Subcutaneous preadipocyte (primary cell): ENCODE results near the gene RHD. TPM values are rescaled to one million over a fixed set of nuclear protein-coding genes. Genes with fewer than 3 reads are reported as not detected.

Experiments used
- total RNA-seq: library from RNA; depleted of rRNA; stranded (reverse); fragments of >200 nt; gene quantifications from 2 replicates; pipeline ENCODE4 v1.2.3, GENCODE V29; 2012

The RHD gene
- total RNA-seq: under 0.01 TPM in 1 of 2 replicates, not detected in the other

DNA sequence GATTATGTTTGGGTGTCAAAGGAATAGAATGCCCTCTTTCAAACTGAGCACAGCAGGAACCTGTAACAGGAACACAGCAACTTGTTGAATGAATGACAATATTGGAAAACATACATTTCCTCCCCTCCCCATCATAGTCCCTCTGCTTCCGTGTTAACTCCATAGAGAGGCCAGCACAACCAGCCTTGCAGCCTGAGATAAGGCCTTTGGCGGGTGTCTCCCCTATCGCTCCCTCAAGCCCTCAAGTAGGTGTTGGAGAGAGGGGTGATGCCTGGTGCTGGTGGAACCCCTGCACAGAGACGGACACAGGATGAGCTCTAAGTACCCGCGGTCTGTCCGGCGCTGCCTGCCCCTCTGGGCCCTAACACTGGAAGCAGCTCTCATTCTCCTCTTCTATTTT is at the start of gene RHD:
Gene RHD (plus strand): TSS at position 272 of the 400 bp plus-strand sequence. CDS start 39 bp downstream, at position 311.

DNA sequence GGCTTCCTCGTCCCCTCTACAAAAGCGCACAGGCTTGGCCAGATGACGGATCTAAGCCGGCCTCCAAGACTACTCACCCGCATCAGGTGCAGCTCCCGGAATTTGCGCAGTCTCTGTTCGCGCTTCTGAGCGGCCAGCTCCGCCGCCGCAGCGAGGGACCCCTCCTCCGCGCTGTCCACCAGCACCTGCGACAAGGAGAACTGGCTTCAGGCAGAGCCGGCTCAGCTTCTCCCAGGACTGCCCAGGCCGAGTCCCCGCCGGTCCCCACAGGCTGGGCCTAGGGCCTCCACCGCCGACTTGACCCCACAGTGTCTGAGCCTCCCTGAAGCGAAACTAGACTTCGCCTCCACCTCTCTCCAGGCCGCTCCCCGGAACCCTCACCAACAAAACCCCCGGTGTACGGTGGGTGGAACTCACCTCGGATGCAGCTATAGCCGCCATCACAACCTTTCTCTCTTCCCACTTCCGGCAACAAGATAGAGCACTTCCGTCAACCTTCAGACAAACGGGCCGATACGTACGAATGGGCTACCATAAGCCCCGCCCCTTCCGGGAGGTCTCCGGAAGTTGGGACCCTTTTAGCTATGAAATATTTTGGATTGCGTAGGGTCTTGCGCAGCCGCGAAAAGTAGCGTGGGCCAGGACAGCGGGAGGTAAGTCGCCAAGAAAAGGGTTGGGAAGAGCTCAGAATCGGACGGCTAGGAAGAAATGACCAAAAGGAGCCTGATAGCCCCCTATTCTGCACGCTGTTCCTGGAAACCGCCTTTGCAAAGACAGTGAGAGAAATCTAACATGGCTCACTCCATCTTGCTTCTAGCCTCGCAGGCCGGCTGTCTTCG is 40.1 kb upstream of the RHD start, which contains the start of gene SYF2:
Gene SYF2 (minus strand): TSS at position 476 of the 839 bp plus-strand sequence. CDS start 35 bp downstream, at position 441.

DNA sequence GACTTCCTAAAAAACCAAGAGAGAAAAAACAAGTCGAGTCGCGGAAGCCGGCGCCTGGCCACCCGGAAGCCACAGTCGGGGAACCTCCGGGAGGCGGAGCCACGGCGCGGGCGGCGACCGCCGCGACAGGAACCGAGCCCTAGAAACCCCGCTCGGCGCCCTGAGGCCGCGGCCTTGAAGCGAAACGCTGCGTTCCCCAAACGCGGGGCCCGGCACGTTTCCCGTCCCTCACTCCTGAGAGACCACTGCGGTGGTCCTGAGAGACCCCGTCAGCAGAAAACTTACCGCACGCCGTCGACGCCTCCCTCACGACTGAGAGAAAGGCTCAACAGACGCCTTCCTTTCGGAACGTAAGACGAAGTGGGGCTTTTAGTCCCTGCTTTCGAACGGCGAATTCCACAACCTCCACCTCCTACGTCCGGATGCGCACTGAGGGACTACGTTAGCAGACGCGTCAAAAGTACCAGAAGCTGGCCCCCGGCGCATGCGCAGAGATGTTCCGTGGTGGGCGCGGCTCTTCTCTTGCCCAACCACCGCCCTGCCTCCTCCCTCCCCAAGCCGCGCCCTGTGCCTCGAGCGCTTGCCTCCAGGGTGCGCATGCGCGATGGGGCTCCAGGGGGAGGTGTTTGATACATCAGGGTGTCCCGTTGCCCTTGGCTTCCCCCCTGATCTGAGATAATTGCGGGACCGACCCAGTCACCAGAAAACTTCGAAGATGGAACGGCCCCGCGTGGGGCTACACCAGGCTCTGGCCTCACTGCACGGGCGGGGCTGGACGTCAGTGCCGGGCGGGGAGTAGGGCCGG is 25.1 kb upstream of the RHD start, which contains the start of gene RSRP1:
Gene RSRP1 (minus strand): TSS at position 431 of the 805 bp plus-strand sequence. CDS start 491 bp downstream, outside the sequence.

DNA sequence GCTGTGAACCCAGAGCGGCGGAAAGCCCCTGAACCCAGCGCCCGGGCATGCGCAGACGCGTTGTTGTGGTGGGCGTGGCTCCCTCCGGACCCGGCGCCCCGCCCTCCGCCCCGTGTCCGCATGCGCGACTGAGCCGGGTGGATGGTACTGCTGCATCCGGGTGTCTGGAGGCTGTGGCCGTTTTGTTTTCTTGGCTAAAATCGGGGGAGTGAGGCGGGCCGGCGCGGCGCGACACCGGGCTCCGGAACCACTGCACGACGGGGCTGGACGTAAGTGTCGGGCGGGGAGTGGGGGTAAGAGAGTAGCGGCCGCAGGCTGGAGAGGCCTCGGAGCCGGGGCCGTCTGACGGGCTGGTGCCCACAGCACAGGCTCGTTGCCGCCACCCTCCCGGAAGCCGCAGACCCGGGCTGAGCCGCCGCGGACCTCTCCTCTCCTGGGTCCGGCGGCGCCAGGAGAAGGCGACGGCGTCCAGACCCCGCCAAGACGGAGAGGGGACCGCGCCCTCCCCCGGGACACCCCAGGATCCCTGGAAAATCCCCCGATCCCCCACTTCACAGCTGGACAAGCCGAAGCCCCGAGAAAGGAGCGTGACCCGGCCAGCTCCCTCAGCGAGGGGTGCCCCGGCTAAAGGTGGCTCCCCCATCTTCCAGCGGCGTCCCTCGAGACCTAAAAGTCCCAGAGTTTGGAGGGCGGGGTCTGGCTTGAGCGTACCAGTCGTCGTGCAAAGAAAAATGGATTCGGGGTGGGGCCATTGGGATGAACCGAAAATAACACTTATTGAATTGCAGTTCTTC is 66.1 kb downstream of the RHD start, which contains the start of gene TMEM50A:
Gene TMEM50A (plus strand): TSS at position 147 of the 794 bp plus-strand sequence. CDS start 2,153 bp downstream, outside the sequence.

Other genes with a start within 250 kb of the RHD start
- gene SYF2, start 40.0 kb upstream of the RHD start, total RNA-seq: 24.2 and 29.0 TPM in 2 replicates
- gene RSRP1, start 25.1 kb upstream of the RHD start, total RNA-seq: 83.5 and 101 TPM in 2 replicates
- 76.4 and 78.8 TPM in 2 replicates for gene TMEM50A, start 65.8 kb downstream of the RHD start, total RNA-seq
- gene RHCE, start 148.3 kb downstream of the RHD start, total RNA-seq: 0.20 and 0.73 TPM in 2 replicates
- gene MACO1, start 158.4 kb downstream of the RHD start, total RNA-seq: 14.7 and 18.0 TPM in 2 replicates